Prostate gland (tissue), 2 donors: Measurements from ENCODE around the gene PLA2G4C. TPM values are rescaled to one million over a fixed set of nuclear protein-coding genes. Genes with fewer than 3 reads are reported as not detected.

Experiments
- DNase-seq: peaks from one replicate; pipeline ENCODE4 v3.0.0-alpha.2; 2019; ENCODE audit warnings: low spot score
- H3K27ac ChIP-seq, 2 donors: fragments of 200-600 bp; sonication (generic); 2 replicates each; pipeline ENCODE4 v1.5.1; 2017 to 2019
- H3K27me3 ChIP-seq: fragments of 200-600 bp; sonication (generic); replicated peaks from 2 replicates; pipeline ENCODE4 v1.5.1; 2019; ENCODE audit not compliant: insufficient read depth
- H3K36me3 ChIP-seq, 2 donors: fragments of 200-600 bp; sonication (generic); 1 replicate in 1 of 2; 2 replicates in 1 of 2; pipeline versions ENCODE4 v1.5.1 to v1.8.1; 2017 to 2019
- H3K4me1 ChIP-seq: fragments of 200-600 bp; sonication (generic); replicated peaks from 2 replicates; pipeline ENCODE4 v1.5.1; 2019
- H3K4me3 ChIP-seq, 2 donors: fragments of 200-600 bp; sonication (generic); 2 replicates each; pipeline ENCODE4 v1.5.1; 2017 to 2019
- H3K9me3 ChIP-seq: fragments of 200-600 bp; sonication (generic); 2 replicates; pipeline ENCODE4 v1.5.1; 2017
- CTCF ChIP-seq, 4 experiments: fragments of 200-600 bp in 2 of 4; fragments of 450-650 bp in 2 of 4; sonication (generic) in 2 of 4; IDR thresholded peaks; 1 replicate in 3 of 4; 2 replicates in 1 of 4; pipeline ENCODE4 v1.5.1; 2016 to 2019; ENCODE audit warnings: antibody characterized with exemption in 4 of 4, mild to moderate bottlenecking in 2 of 4, moderate library complexity in 2 of 4
- POLR2A ChIP-seq: fragments of 450-650 bp; IDR thresholded peaks from one replicate; pipeline ENCODE4 v1.6.1; 2016; ENCODE audit warnings: antibody characterized with exemption, mild to moderate bottlenecking
- POLR2AphosphoS5 ChIP-seq: sonication (generic); formaldehyde crosslinking; IDR thresholded peaks from one replicate; pipeline ENCODE4 v1.6.1; 2017; ENCODE audit warnings: antibody characterized with exemption
- WGBS: methylation state at CpG from one replicate; pipeline ENCODE4 v1.1.5; 2018; 5-methylcytosine and 5-hydroxymethylcytosine counted together
- intact Hi-C: fragments of 100-400 bp; cut with DNase I; formaldehyde crosslinking; loops from one replicate; pipeline ENCODE4 v1.14.2; 2022
- total RNA-seq, 2 donors: library from RNA; depleted of rRNA; stranded (reverse); fragments of >200 nt; gene quantifications; one replicate each; pipeline ENCODE4 v1.1.0, GENCODE V29; 2016

PLA2G4C gene
- total RNA-seq, 2 donors from 2014 or later: 11.0 to 27.3 TPM

- H3K27ac ChIP-seq: peak overlapping the region in 1 of 2 donors; percentile 31
- 48% methylated on average over 36 of the region's 37 CpGs for WGBS
- no peaks in the 10 kb centered on the region for H3K4me1 ChIP-seq
- intact Hi-C loops: no loop called here
- no peaks in the 10 kb centered on the region for H3K9me3 ChIP-seq
- peak; percentile 49 for DNase-seq
- TF ChIP-seq POLR2A (no peak), POLR2AphosphoS5 (peak; percentile 84)
- no peaks in the 10 kb centered on the region for H3K36me3 ChIP-seq
- H3K4me3 ChIP-seq: no peak overlapping the region
- no peaks in the 10 kb centered on the region for H3K27me3 ChIP-seq
Measured at GRCh38 chr19:48061401-48062344, 48.9 kb downstream of the PLA2G4C start.

GRCh38 chr19:48060381-48060780 lies 50.2 kb downstream of the PLA2G4C start:
- Histone ChIP-seq H3K27ac (no peak overlapping the region), H3K9me3 (no peaks in the 10 kb centered on the region), H3K4me3 (no peak overlapping the region), H3K27me3 (no peaks in the 10 kb centered on the region), H3K4me1 (no peaks in the 10 kb centered on the region), H3K36me3 (no peaks in the 10 kb centered on the region)
- intact Hi-C loops: no loop called here
- no peak for DNase-seq
- 91% methylated on average over 5 of the region's 5 CpGs for WGBS
- TF ChIP-seq CTCF (IDR thresholded peaks at IDR 0.05): no peak
- no peak for TF ChIP-seq POLR2AphosphoS5
- TF ChIP-seq POLR2A: no peak

- no peak for DNase-seq
- TF ChIP-seq CTCF (IDR thresholded peaks at IDR 0.05) (no peak), POLR2A (no peak), POLR2AphosphoS5 (no peak)
- H3K27ac ChIP-seq: no peak overlapping the region
- 94% methylated on average over 6 of the region's 6 CpGs for WGBS
- no peaks in the 10 kb centered on the region for H3K27me3 ChIP-seq
- H3K36me3 ChIP-seq: no peaks in the 10 kb centered on the region
- H3K4me3 ChIP-seq: no peak overlapping the region
- H3K9me3 ChIP-seq: no peaks in the 10 kb centered on the region
- no peaks in the 10 kb centered on the region for H3K4me1 ChIP-seq
- intact Hi-C loops: no loop called here
Measured at GRCh38 chr19:48059331-48059730, 51.3 kb downstream of the PLA2G4C start.

GRCh38 chr19:48053856-48054255 lies 56.8 kb downstream of the PLA2G4C start:
- Histone ChIP-seq H3K27ac (no peak overlapping the region), H3K36me3 (no peaks in the 10 kb centered on the region), H3K4me1 (no peaks in the 10 kb centered on the region), H3K27me3 (no peaks in the 10 kb centered on the region), H3K9me3 (no peaks in the 10 kb centered on the region), H3K4me3 (no peak overlapping the region)
- intact Hi-C loops: no loop called here
- 78% methylated on average over 5 of the region's 5 CpGs for WGBS
- TF ChIP-seq POLR2A: no peak
- no peak for TF ChIP-seq CTCF (IDR thresholded peaks at IDR 0.05)
- no peak for TF ChIP-seq POLR2AphosphoS5
- DNase-seq: no peak

- H3K27me3 ChIP-seq: no peaks in the 10 kb centered on the region
- no peaks in the 10 kb centered on the region for H3K4me1 ChIP-seq
- DNase-seq: no peak
- WGBS: 75% methylated on average over 5 of the region's 5 CpGs
- intact Hi-C loops: no loop called here
- no peak overlapping the region for H3K27ac ChIP-seq
- no peak for TF ChIP-seq POLR2A
- TF ChIP-seq POLR2AphosphoS5: no peak
- no peak for TF ChIP-seq CTCF (IDR thresholded peaks at IDR 0.05)
- no peak overlapping the region for H3K4me3 ChIP-seq
- no peaks in the 10 kb centered on the region for H3K36me3 ChIP-seq
- no peaks in the 10 kb centered on the region for H3K9me3 ChIP-seq
Measured at GRCh38 chr19:48053076-48053475, 57.5 kb downstream of the PLA2G4C start.
